ENCODE data around the gene IPO13. TPM values are rescaled to one million over a fixed set of nuclear protein-coding genes. Genes with fewer than 3 reads are reported as not detected.

Gene IPO13
- total RNA-seq, 1 donor from 2014 or later = 57.4 TPM

DNA sequence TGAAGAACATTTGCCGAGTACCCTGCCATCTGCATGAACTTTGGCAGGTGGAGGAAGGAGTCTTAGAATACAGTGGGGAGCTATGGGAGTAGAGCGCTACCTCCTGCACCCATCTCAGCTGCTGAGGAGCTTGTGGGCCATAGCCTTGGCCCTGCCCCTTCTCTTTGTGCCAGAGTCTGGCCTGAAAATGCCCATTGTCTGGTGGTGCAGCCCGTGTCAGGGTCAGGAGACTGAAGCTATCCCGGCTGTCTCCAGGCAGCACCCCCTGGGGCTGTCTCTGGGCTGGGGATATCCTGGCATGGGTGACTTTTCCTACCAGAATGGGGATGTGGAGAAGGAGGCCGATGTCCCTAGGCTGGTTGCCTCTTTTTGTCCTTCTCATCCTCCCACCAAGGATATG lies 7.3 kb downstream of the IPO13 start:
- no peak overlapping the region for H3K27ac ChIP-seq (replicated peaks)
- H3K4me1 ChIP-seq = peaks cover 58% of the 10 kb centered on the region
- H3K36me3 ChIP-seq = peaks cover 41% of the 10 kb centered on the region
- TF ChIP-seq, protein P1, sequence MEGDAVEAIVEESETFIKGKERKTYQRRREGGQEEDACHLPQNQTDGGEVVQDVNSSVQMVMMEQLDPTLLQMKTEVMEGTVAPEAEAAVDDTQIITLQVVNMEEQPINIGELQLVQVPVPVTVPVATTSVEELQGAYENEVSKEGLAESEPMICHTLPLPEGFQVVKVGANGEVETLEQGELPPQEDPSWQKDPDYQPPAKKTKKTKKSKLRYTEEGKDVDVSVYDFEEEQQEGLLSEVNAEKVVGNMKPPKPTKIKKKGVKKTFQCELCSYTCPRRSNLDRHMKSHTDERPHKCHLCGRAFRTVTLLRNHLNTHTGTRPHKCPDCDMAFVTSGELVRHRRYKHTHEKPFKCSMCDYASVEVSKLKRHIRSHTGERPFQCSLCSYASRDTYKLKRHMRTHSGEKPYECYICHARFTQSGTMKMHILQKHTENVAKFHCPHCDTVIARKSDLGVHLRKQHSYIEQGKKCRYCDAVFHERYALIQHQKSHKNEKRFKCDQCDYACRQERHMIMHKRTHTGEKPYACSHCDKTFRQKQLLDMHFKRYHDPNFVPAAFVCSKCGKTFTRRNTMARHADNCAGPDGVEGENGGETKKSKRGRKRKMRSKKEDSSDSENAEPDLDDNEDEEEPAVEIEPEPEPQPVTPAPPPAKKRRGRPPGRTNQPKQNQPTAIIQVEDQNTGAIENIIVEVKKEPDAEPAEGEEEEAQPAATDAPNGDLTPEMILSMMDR (IDR thresholded peaks at IDR 0.05; ENCODE audit: borderline replicate concordance) = no peak
- no peaks in the 10 kb centered on the region for H3K27me3 ChIP-seq (ENCODE audit: low read depth)
- no peak overlapping the region for H3K4me3 ChIP-seq
- DNase-seq = no peak
- intact Hi-C loops (cut with micrococcal nuclease) = no loop called here
- no peaks in the 10 kb centered on the region for H3K9me3 ChIP-seq (replicated peaks)

DNA sequence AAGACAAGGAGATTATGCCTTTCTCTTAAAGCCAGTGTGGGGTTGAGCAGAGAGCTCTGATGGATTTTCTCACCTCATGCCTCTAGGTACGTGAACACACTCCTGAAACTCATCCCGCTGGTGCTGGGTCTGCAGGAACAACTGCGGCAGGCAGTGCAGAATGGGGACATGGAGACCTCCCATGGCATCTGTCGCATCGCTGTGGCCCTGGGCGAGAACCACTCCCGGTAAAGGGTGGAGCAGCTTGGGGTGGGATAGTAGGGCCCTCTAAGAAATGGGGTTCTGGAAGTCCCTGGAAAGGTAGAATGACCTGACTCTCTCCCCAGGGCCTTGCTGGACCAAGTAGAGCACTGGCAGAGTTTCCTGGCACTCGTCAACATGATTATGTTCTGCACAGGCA lies 9.5 kb downstream of the IPO13 start:
- peaks cover 54% of the 10 kb centered on the region for H3K36me3 ChIP-seq
- intact Hi-C loops (cut with micrococcal nuclease) = no loop called here
- no peak for DNase-seq
- TF ChIP-seq, protein P1 (IDR thresholded peaks at IDR 0.05; ENCODE audit: borderline replicate concordance) = no peak
- H3K4me3 ChIP-seq = no peak overlapping the region
- no peaks in the 10 kb centered on the region for H3K9me3 ChIP-seq (replicated peaks)
- no peak overlapping the region for H3K27ac ChIP-seq (replicated peaks)
- H3K4me1 ChIP-seq = peaks cover 40% of the 10 kb centered on the region
- H3K27me3 ChIP-seq (ENCODE audit: low read depth) = no peaks in the 10 kb centered on the region

DNA sequence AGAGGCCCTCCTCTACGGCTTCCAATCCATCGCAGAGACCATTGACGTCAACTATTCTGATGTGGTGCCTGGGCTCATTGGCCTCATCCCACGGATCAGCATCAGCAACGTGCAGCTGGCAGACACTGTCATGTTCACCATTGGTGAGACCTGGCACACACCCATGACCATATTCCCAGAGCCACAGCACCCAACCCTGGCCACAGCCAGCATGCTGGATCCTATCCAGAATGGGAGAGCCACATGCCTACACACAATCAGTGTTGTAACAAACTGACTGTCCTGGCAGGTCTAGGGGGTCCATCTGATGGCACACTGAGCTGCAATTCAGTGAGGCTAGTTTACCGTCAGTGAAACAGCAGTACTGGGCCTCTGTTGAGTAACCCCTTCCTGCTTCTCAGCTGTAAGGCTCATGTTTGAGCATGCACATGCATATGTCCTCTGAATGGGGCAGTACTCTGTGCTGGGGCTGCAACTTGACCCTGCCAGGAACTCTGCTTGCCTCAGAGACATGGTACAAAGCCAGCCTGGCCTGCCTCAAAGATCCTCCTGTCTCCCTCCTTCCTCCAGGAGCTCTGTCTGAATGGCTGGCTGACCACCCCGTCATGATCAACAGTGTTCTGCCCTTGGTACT lies 10.8 kb downstream of the IPO13 start:
- DNase-seq = no peak
- TF ChIP-seq, protein P1 (IDR thresholded peaks at IDR 0.05; ENCODE audit: borderline replicate concordance) = no peak
- H3K36me3 ChIP-seq = peaks cover 67% of the 10 kb centered on the region
- H3K27ac ChIP-seq (replicated peaks) = no peak overlapping the region
- intact Hi-C loops (cut with micrococcal nuclease) = no loop called here
- H3K9me3 ChIP-seq (replicated peaks) = no peaks in the 10 kb centered on the region
- peaks cover 39% of the 10 kb centered on the region for H3K4me1 ChIP-seq
- H3K4me3 ChIP-seq = no peak overlapping the region
- H3K27me3 ChIP-seq (ENCODE audit: low read depth) = no peaks in the 10 kb centered on the region

DNA sequence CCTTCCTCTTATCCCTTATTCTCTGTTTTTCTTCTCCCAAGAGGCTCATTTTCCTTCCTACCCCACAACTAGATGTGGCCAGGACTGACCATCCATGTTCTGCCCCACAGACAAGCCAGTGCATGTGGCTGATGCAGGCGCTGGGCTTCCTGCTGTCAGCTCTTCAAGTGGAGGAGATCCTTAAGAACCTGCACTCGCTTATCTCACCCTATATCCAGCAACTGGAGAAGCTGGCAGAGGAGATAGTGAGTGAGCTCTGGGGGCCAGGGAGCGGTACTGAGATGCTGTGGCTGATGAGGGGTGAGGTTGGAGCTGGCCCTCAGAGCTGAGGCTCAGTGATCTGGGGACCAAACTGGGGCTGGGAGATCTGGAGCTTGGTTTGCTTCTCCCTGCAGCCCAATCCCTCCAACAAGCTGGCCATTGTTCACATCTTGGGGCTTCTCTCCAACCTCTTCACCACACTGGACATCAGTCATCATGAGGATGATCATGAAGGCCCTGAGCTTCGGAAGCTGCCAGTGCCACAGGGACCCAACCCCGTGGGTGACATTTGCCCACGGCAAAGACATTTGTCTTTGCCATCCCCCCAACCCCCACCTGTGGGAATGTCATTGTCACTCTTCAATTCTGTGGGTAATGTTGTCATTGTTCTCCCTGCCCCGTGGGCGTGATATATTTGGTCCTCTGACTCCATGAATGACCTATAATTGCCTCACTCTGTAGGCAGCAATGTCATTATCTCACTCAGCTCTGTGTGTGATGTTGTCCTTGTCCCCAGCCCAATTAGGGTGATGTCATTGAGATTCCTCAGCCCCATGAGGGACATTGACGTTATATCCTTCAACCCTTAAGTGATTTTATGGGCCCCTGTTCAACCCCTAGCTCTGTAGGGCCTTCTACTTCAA lies 11.9 kb downstream of the IPO13 start:
- H3K36me3 ChIP-seq = peaks cover 78% of the 10 kb centered on the region
- DNase-seq = no peak
- no peak overlapping the region for H3K4me3 ChIP-seq
- no peaks in the 10 kb centered on the region for H3K27me3 ChIP-seq (ENCODE audit: low read depth)
- no peak overlapping the region for H3K27ac ChIP-seq (replicated peaks)
- no peaks in the 10 kb centered on the region for H3K9me3 ChIP-seq (replicated peaks)
- intact Hi-C loops (cut with micrococcal nuclease) = no loop called here
- peaks cover 29% of the 10 kb centered on the region for H3K4me1 ChIP-seq
- TF ChIP-seq, protein P1 (IDR thresholded peaks at IDR 0.05; ENCODE audit: borderline replicate concordance) = no peak

DNA sequence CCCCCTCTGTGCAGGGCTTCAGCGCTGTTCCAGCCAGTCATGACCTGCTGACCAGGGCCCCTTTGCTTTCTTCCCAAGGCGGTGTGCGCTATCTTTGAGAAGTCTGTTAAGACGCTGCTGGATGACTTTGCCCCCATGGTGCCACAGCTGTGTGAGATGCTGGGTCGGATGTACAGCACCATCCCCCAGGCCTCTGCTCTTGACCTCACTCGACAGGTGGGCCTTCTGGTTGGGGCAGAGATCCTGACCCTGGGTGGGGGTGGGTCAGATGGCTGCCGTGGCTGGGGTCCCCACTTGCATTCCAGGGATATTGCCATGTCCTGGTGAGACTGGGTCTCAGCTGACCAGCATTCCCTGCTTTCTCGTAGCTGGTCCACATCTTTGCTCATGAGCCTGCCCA lies 14.0 kb downstream of the IPO13 start:
- H3K4me3 ChIP-seq = no peak overlapping the region
- intact Hi-C loops (cut with micrococcal nuclease) = no loop called here
- no peaks in the 10 kb centered on the region for H3K9me3 ChIP-seq (replicated peaks)
- no peak overlapping the region for H3K27ac ChIP-seq (replicated peaks)
- DNase-seq = no peak
- TF ChIP-seq, protein P1 (IDR thresholded peaks at IDR 0.05; ENCODE audit: borderline replicate concordance) = no peak
- peaks cover 91% of the 10 kb centered on the region for H3K36me3 ChIP-seq
- H3K27me3 ChIP-seq (ENCODE audit: low read depth) = no peaks in the 10 kb centered on the region
- H3K4me1 ChIP-seq = peaks cover 17% of the 10 kb centered on the region
